Esophagus squamous epithelium (tissue), 5 donors: ENCODE results near the gene ONECUT3. TPM values are rescaled to one million over a fixed set of nuclear protein-coding genes. Genes with fewer than 3 reads are reported as not detected.

ENCODE experiments used
- DNase-seq: peaks from one replicate; lab custom pipeline; 2025; lab: John Stamatoyannopoulos, UW
- H3K27ac ChIP-seq, 4 donors: fragments of 200-600 bp; sonication (generic); one replicate each; pipeline ENCODE4 v1.5.1; 2016 to 2019; ENCODE audit warnings: mild to moderate bottlenecking in 1 of 4
- H3K27me3 ChIP-seq, 4 donors: fragments of 200-600 bp; sonication (generic); 1 replicate in 3 of 4; 2 replicates in 1 of 4; pipeline versions ENCODE4 v1.5.1 to v1.6.0; 2017 to 2021; ENCODE audit warnings: antibody characterized with exemption in 1 of 4
- H3K36me3 ChIP-seq, 3 donors: fragments of 200-600 bp; sonication (generic); one replicate each; pipeline ENCODE4 v1.5.1; 2016 to 2019
- H3K4me1 ChIP-seq, 3 donors: fragments of 200-600 bp; sonication (generic); one replicate each; pipeline ENCODE4 v1.5.1; 2017 to 2019
- H3K4me3 ChIP-seq, 4 donors: fragments of 200-600 bp; sonication (generic); 1 replicate in 3 of 4; 2 replicates in 1 of 4; pipeline ENCODE4 v1.5.1; 2016 to 2019; ENCODE audit warnings: mild to moderate bottlenecking in 2 of 4, moderate library complexity in 1 of 4
- H3K9me3 ChIP-seq, 3 donors: fragments of 200-600 bp; sonication (generic); one replicate each; pipeline ENCODE4 v1.5.1; 2016 to 2019
- POLR2A ChIP-seq, 4 donors: fragments of 450-650 bp; IDR thresholded peaks; one replicate each; pipeline ENCODE4 v1.6.1; 2017; ENCODE audit warnings: antibody characterized with exemption in 4 of 4, mild to moderate bottlenecking in 4 of 4, moderate library complexity in 3 of 4
- WGBS, 2 donors: methylation state at CpG; one replicate each; pipeline ENCODE4 v1.1.5; 2018; 5-methylcytosine and 5-hydroxymethylcytosine counted together
- intact Hi-C: fragments of 100-400 bp; cut with DNase I; formaldehyde crosslinking; loops from one replicate; pipeline ENCODE4 v1.15.0; 2022
- total RNA-seq, 4 donors: library from RNA; depleted of rRNA; stranded (reverse); fragments of >200 nt; gene quantifications; one replicate each; pipeline ENCODE4 v1.1.0, GENCODE V29; 2016
- TF ChIP-seq, protein P1 (sequence below), 6 experiments: fragments of 450-650 bp in 4 of 6; fragments of 200-600 bp in 2 of 6; sonication (generic) in 2 of 6; IDR thresholded peaks; one replicate each; pipeline ENCODE4 v1.5.1; 2016 to 2019; ENCODE audit warnings: antibody characterized with exemption in 6 of 6, mild to moderate bottlenecking in 4 of 6, moderate library complexity in 4 of 6
- donor health status: DM: yes; HTN: yes; CAD: no.

ONECUT3 gene
- total RNA-seq, 4 donors from 2014 or later: not detected

DNA sequence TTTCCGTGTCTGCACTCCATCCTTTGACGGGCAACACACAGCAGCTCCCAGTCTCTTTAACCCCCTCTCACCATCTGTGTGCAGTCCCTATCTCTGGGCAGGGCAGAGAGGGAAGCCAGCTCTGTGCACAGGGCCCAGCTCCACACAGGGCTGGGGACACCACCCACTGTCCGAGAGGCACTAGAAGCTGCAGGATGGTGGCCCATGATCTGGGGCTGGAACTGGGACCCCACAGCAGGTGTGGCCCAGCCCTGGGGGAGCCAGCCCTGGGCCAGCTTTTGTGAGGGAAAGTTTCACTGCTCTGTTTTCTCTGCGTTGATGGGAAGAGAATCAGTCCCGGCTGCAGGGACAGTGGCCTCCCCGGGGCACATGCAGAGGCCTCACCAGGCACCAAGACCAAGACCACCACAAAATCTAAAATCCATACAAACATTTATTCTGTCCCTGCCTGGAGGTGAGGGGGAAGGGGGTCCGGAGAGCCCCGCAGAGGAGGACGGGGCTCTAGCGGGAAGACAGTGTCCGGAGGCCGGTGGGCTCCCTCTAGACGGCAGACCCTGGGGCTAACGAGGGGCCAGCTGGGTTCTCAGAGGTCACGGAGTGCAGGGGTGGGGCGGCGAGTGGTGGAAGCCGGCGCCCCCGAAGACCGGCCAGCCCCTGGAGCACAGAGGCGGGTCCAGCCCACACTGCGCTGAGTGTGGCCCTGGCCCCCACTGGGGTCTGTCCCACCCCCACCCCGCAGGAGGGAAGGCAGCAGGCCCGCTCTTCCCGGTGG lies 61.7 kb downstream of the ONECUT3 start:
- no peak for DNase-seq
- TF ChIP-seq POLR2A (IDR thresholded peaks at IDR 0.05): no peak
- TF ChIP-seq, protein P1, sequence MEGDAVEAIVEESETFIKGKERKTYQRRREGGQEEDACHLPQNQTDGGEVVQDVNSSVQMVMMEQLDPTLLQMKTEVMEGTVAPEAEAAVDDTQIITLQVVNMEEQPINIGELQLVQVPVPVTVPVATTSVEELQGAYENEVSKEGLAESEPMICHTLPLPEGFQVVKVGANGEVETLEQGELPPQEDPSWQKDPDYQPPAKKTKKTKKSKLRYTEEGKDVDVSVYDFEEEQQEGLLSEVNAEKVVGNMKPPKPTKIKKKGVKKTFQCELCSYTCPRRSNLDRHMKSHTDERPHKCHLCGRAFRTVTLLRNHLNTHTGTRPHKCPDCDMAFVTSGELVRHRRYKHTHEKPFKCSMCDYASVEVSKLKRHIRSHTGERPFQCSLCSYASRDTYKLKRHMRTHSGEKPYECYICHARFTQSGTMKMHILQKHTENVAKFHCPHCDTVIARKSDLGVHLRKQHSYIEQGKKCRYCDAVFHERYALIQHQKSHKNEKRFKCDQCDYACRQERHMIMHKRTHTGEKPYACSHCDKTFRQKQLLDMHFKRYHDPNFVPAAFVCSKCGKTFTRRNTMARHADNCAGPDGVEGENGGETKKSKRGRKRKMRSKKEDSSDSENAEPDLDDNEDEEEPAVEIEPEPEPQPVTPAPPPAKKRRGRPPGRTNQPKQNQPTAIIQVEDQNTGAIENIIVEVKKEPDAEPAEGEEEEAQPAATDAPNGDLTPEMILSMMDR (IDR thresholded peaks at IDR 0.05): no peak
- Histone ChIP-seq H3K4me1 (peaks cover 18 to 35% (median 25%) of the 10 kb centered on the region in 3 donors), H3K36me3 (peaks cover 45 to 57% (median 49%) of the 10 kb centered on the region in 3 donors), H3K27ac (no peak overlapping the region), H3K9me3 (no peaks in the 10 kb centered on the region), H3K4me3 (no peak overlapping the region), H3K27me3 (no peaks in the 10 kb centered on the region)
- intact Hi-C loops: no loop called here
- 86 to 90% methylated on average over 11 to 21 of the region's 26 CpGs for WGBS, 2 donors

DNA sequence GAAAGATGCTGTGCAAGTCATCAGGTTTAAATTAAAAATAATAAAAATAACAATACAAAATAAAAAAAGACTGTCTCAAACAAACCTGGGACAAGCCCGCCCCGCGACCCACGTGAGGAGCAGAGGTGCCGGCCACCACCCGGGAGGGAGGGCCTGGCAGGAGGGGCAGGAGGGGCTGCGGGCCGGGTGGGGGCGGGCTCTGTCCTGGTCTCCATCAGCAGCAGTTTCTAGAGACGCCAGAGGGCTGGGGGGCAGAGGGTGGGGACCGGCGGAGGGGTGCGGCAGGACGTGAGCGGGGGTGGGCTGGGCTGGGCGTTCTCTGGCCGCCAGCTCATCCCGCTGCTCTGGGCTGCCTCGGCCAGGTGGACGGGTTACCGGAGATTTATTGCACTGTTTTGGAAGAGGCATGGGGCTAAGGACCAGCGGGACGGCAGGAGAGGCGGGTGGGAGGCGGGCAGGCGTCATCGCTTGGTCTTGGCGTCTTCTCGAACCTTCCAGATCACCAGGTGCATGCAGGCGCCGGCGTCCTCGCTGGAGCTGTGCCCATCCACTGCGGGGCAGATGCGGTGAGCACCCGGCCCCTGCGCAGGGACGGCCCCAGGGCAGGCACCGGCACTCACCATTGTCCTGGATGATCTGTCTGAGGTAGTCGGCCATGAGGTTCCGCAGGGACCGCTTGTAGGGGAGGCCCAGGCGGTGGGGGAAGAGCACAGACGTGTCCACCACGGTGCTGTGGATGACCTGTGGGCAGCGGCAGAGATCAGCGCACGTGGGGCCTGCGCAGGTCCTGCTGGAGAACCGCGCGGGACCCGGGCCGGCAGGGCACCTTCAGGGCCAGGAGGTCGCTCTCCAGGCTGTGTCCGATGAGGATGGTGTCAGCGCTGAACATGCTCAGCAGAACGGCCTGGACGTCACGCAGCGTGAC lies 62.6 kb downstream of the ONECUT3 start:
- H3K36me3 ChIP-seq: peaks cover 50 to 65% (median 52%) of the 10 kb centered on the region in 3 donors

DNA sequence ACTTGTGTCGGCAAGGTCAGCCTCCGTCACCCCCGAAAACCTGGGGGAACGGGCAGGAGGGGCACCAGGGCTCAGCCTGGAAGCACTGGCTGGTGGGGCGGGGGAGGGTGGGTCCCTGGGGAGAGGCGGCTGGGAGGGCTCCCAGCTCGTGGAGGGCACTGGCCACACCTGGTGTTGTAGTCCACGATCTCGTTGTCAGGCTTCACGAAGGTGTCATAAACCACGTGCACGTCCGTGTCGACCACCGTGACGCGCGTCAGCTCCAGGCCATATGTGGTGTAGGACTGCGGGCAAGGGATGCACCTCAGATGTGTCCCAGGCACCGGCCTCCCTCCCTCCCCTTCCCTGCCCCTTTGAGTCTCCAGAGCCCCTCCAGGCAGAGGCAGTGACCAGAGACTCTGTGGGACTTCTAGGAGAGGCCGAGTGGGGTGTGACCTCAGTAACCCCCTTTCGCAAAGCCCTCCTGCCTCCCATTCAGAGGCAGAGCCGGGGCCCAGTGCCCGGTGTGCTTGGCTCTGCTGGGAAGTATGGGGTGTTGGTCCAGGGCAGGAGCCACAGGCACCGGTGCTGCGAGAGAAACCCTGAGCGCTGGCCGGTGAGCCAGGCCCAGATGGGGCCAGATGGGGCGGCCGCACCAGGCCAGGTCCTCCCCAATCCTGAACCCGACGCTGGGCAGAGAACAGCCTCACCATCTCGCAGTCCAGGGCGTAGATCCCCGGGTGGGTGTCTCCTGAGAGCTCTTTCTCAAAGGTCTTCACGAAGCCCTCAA lies 63.4 kb downstream of the ONECUT3 start:
- peaks cover 52 to 74% (median 58%) of the 10 kb centered on the region in 3 donors for H3K36me3 ChIP-seq
- H3K4me1 ChIP-seq: peaks cover 11 to 21% (median 20%) of the 10 kb centered on the region in 3 donors
- H3K9me3 ChIP-seq: no peaks in the 10 kb centered on the region
- H3K4me3 ChIP-seq: no peak overlapping the region
- DNase-seq: no peak
- intact Hi-C loops: no loop called here
- no peak overlapping the region for H3K27ac ChIP-seq
- WGBS, 2 donors: 85% methylated on average over 27 of the region's 36 CpGs; no CpG with 5 or more reads in 1 of the 2 donors
- TF ChIP-seq, protein P1 (IDR thresholded peaks at IDR 0.05): no peak
- no peaks in the 10 kb centered on the region for H3K27me3 ChIP-seq

More for the DNA sequence above, 62.6 kb downstream of the ONECUT3 start:
- TF ChIP-seq, protein P1 (IDR thresholded peaks at IDR 0.05): no peak
- TF ChIP-seq POLR2A (IDR thresholded peaks at IDR 0.05): no peak
- DNase-seq: no peak
- H3K27ac ChIP-seq: no peak overlapping the region
- no peaks in the 10 kb centered on the region for H3K9me3 ChIP-seq
- WGBS, 2 donors: 88 to 91% methylated on average over 24 to 41 of the region's 61 CpGs
- H3K4me3 ChIP-seq: no peak overlapping the region
- intact Hi-C loops: no loop called here
- peaks cover 18 to 29% (median 25%) of the 10 kb centered on the region in 3 donors for H3K4me1 ChIP-seq
- no peaks in the 10 kb centered on the region for H3K27me3 ChIP-seq

DNA sequence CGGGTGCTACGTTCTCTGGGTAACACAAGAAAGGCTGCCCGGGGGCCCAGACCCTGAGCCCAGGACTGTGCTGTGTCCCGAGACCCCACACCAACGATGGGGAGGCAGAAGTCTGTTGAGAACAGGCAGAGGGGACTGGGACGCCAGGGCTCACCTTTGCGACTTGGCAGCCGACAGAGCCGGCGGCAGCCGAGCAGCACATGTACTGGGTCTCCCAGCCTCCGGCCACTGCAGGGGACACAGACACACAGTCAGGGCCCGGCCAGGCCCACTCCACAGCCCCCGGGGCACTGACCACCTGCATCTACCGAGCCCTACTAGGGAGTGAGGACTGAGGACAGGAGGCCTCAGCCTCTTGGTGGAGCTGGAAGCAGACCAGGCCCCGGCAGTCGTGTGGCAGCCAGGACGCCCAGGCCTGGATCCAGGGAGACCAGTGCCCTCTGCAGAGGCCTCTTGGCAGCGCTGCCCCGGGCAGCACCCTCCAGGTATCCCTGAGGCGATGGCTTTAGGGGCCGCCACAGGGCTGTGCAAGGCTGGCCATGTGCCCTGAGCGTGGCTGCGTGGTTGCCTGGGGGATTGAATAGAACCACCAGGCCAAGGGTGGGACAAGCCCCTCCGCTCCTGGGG lies 64.4 kb downstream of the ONECUT3 start:
- Histone ChIP-seq H3K4me3 (no peak overlapping the region), H3K9me3 (no peaks in the 10 kb centered on the region), H3K27me3 (no peaks in the 10 kb centered on the region), H3K36me3 (peaks cover 52 to 83% (median 62%) of the 10 kb centered on the region in 3 donors), H3K4me1 (peaks cover 8 to 12% (median 11%) of the 10 kb centered on the region in 3 donors), H3K27ac (no peak overlapping the region)
- WGBS, 2 donors: 80 to 88% methylated on average over 1 to 11 of the region's 25 CpGs
- DNase-seq: no peak
- TF ChIP-seq, protein P1 (IDR thresholded peaks at IDR 0.05): no peak
- TF ChIP-seq POLR2A (IDR thresholded peaks at IDR 0.05): no peak
- intact Hi-C loops: no loop called here
